Nucleus accumbens (tissue), 56 donors: Measurements from ENCODE around the gene PPP1R13B.
"Not testable (repeated sequence)": the region's sequence is repeated elsewhere in the genome, so short reads cannot be mapped to it uniquely, and the experiment has no call there.

ENCODE experiments used
- DNase-seq, 56 donors: peaks; one replicate each; lab custom pipeline; 2025; lab: John Stamatoyannopoulos, UW

The PPP1R13B gene

DNA sequence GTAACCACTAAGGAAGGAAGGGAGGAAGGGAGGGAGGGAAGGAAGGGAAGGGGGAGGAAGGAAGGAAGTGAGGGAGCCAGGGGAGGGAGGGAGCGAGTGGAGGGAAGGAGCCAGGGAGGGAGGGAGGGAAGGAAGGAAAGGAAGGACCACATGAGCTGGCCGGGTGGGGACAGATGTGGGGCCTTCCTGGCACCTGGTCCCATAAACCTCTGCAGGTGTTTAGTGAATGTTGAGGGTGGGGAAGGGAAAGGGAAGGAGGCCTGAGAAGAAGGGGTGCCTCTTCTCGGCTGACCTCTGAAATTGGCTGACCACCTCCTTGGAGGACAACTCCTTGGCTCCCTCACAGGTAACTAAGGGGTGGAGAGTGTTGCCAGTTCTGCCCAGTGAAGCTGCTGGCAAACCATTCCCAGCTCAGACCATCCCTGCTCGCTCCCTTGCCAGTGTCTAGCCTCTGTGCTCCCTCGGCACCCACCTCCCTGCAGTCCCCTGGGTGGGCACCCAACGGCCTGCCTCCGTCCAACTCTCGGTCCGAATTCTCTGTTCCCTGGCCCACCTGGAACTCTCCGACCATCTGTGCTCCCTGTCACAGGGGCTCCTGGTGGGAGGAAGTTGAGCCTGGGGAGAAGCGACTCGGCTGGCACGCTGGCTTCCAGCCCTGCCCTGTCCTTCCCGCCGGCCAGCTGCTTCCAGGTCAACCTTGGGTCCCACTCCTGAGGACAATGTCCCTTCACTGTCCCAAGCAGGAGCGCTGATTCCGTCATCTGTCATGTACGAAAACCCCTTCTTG is 12.2 kb upstream of the PPP1R13B start:
- DNase-seq, result no peak

DNA sequence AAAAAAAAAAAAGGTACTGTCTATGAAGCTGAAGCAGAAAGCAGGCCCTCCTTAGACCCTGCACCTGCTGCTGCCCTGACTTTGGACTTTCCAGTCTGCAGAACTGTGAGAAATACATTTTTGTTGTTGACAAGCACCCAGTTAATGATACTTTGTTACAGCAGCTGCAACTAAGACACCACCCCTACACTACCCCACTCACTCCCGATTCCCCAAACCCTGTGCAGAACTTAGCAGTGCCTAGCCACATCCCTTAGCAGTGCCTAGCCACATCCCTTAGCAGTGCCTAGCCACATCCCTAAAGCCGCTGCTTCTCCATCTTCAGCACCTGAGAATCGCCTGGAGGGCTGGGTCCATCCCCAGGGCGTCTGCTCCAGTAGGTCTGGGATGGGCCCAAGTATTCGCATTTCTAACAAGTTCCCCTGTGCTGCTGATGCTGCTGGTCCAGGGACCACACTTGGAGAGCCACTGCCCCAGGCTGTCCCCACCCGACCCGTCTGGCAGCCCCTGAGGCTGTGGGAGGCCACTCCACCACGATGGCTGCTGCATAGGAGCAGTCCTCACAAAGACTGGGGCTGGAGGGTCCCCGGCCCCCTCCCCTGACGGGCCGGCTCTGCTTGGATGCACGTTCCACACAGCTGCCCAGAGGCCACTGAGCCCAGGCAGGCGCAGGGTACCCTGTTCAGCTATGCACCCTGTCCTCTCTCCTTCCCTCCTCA is 10.8 kb upstream of the PPP1R13B start:
- no peak for DNase-seq

DNA sequence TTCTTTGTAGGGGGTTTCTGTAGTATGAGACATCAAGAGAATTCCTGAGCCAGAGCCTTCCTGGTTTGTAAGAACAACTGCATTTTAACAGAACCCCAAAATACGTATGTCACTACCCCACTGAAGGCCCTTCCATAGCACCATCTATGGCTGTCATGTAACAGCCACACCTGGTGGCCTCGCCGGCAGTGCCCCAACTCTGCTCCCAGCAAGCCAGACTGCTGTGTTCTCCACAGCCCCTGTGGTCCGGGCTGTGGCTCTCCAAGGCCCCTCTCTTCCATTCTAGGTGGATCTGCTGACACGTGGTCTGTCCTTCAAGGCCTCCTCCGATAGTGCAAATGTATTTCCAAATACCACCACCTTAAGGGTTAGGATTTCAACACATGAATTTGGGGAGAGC is 9.9 kb upstream of the PPP1R13B start:
- DNase-seq, result no peak

DNA sequence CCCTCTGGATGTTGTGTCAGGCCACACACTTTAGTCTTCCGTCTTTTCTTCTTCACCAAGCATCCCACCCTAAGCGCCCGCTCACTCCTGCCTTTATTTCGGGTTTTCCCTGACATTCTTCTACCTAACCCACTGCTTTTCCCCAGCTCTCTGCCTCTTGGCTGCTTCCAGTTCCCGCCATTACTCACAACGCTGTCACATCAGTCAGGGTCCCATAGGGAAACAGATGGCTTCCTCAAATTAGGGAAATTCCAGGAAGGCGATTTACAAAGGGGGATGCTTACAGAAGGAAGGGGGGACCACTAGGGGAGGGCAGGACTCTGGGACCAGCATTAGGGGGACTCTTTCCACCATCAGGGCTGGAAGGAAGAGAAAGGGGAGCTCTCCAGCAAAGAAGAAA is 9.2 kb upstream of the PPP1R13B start:
- DNase-seq, result no peak

DNA sequence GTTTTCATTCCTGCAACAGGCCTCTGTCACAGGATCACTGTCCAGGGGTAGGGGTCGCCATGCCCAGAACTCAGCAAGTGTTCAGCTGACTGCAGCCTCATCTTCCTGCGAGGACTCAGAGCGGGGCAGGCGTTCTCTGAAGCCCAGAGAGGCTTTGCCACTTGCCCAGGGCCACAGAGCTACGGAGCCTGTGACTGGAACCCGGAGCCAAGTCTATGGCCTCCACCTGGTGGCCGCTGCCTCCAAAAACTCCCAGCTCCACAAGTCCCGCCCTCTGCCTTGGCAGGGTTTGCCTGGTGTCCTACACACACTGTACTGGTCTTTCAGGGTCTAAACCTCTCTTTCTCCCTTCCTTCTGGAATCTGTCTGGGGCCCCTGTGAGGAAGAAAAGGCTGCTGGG is 8.7 kb upstream of the PPP1R13B start:
- no peak for DNase-seq

DNA sequence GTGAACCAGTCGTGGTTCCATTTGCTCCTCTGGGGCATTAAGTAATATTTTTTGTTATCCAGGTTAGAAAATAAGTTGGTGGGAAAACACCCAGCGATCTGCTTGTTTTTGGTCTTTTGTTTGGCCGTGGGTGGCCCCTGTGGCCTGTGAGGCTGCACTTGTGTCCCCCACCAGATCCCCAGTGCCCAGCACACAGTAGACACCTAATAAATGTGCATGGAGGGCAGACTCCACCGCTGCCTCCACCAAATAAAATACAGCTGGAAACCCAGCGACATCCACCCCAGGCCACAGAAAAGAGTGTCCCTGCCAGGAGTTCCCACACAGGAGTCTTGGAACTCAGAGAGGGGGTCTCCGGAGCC is 8.3 kb upstream of the PPP1R13B start:
- no peak for DNase-seq

DNA sequence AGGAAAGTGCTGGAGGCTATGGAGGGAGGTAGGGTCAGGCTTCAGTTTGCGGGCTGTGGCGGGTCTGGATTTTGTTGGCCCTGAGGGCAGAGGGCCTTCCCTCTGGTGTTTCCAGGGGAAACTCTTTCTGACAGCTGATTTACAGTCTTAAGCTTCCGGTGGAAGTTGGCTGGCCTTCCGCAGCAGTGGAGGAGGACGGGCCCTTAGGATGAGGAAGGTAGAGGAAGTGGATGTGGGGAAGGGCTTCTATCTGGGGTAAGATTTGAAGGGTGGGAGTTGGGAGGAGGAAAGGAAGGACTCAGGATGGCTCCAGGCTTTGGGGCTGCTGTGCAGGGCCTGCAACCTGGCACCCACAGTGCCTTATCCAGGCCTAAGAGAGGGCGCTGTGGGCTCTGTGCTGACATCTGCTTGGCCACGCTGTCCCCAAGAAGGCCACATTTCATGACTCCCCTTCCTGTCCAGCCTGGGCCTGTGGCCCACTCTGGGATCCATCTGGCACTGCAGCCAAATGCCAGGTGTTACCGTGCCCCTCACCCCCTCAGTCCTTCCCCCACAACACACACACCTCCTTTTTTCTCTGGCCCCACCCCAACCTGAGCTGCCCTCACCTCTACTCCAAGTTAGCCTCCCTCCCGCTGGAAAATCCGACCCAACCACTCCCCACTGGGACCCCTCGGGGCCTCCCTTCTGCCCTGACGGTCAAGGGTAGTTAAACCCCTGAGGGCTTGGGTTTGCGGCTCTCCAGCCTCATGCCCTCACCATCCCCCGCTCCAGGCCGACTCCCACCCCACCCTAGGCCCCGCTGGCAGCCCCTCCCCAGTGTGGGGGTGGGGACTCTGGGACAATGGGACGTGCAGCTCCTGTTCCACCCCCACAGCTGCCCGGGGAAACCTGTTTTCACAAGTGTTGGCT is 7.7 kb upstream of the PPP1R13B start:
- DNase-seq, result no peak

DNA sequence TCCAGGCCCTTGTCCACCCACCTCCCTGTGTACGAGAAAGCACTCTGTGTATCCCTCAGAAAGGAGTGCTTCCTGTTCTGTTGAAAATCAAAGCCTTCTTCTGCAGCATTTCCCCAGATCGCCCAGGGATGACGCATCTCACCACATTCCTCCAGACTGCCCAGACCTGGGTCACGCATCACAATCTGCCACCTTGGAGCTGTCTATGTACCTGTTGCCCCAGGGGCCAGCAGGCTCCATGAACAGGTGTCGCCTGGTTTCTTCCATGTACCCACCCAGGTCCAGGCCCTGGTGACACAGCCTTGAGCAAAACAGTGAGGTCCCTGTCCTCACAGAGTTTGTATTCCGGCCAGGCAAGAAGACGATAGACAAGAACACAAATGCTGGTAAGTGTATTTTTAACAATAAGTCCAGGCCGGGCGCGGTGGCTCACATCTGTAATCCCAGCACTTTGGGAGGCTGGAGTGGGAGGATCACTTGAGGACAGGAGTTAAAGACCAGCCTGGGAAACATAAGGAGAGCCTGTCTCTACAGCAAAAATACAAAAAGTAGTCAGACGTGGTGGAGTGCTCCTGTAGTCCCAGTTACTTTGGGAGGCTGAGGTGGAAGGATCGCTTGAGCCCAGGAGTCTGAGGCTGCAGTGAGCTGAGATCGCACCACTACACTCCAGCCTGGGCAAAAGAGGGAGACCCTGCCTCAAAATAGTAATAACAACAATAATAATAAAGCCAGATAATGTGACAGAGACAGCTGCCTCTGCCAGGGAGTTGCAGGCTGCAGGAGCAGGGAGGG is 6.8 kb upstream of the PPP1R13B start:
- no peak for DNase-seq

DNA sequence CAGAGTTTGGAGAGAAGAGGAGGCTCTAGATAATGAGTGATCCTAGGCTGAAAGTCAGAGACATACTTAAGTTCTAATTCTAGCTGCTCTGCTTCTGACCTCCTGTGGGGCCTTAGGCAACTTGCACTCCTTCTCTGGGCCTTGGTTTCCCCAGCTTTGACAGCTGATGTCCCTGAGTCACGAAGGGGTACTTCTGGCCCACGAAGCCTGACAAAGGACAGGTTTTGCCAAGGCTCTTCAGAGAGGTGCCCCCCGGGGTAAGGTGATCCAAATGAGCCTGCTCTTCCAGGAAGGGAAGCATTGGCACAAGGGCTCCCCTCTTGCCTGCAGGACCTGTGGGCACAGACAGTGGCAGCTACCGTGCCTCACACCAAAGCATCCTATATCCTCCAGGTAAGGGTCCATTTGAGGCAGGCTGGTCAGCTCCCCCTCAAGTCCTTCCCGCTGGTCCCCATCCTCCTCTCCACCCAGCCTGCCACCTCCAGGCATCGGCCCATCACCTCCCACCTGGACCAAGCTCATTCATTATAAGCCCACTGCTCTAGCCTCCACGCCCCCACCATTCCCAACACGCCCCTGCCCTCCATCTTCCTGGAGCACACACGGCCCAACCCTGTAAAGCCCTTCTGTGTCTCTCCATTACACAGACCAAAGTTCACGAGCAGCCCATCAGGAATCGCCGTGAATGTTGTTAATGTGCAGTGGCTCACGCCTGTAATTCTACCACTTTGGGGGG is 1.9 kb upstream of the PPP1R13B start:
- no peak for DNase-seq

DNA sequence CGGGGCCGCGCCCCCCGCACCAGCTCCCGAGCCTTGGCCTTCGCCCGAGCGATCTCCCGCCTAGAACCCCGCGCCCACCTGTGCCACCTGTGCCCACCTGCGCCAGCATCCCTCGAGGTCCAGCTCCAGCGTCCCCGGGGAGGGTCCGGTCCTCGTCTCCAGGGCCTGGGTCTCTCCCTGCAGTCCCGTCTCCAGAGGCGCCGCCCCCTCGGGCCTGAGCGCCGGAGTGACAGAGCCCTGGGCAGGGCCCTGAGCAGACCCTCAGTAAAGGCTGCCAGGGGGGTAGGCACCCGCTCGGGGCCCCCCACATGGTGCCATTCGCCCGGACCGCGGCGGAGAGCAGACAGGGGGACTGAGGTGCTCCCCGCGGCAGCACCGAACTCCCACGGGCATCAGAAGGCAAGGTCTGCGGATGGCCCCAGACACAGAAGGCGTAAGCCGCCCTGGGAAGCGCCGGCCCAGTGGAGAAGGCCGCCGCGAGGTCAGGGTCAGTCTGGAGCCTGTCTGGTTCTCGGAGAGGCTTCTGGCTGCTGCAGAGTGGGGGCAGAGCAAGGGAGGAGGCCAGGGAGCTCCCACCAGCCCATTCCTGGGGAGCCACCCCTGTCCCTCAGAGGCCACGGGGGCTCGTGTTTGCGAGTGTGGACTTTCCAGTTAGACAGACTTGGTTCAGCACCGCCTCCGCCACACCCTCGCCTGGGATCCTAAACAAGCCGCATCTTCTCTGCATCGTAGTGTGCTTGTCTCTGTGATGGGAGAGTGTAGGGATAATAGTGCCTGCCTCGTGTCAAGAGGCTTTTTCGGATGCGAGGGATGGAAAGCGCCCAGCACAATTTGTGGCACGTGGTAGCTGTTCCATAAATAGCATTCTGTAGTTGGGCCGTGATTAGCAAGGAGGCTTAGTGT is 1.1 kb upstream of the PPP1R13B start:
- DNase-seq, result peak in 11 of 56 donors; percentile 15 to 53 (median 30)

DNA sequence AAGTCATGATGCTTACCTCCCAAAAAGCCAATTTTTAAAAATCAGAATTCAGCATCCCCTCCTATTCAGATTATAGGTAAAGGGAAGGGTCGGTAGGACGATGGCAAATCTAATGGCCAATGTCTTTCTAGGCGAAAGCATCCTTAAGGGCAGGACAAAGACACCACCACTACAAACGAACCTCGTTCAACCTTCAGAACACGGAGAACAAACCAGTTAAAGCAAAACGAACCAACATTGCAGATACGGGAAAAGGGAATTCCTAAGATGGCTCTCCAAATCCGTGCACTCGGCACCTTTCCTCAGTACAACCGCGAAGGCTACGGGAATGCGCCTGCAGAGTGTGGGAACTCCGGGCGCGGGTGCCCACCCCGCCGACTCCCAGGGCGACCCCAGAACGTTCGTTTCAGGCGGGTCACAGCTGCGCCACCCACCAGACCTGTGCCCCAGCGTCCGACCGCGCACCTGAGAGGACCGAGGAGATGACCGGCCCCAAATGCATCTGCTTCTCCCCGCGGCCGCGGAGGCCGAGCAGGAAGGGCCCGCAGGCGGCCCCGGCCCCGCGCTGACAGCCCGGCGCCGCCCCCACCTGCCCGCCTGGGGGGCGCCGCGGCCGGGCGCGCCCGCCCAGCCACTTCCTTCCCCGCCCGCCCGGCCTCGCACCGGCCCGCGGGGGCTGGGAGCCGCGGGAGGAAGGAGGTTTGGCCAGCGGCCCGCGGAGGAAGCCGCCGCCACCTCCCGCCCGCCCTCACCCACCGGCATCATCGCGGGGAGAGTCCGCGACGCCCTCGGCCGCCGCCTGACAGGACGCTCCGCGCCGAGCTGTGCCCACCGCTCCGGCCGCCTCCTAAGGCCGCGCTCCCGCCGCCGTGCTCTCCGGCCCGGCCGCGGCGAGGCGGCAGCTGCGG is 578 bp downstream of the PPP1R13B start:
- peak in 7 of 56 donors; percentile 16 to 58 (median 29) for DNase-seq

DNA sequence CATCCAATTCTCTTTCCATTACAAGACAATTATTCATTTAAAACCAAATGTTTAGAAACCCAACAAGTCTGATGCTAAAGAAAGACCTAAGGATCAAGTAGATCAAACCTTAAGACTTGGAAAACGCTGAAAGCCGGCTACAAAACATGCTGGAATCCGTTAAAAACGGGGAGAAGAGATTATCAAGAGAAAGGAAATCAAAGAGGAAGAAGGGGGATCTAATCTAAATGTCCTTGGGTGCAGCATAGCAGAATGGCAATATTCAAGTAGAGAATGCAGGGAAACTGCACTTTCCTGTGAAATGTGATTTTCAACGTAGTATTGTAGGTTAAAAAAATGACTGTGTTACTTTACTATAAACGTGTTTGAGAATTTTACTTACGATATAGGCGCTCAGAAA is 1.3 kb downstream of the PPP1R13B start:
- DNase-seq, result no peak

DNA sequence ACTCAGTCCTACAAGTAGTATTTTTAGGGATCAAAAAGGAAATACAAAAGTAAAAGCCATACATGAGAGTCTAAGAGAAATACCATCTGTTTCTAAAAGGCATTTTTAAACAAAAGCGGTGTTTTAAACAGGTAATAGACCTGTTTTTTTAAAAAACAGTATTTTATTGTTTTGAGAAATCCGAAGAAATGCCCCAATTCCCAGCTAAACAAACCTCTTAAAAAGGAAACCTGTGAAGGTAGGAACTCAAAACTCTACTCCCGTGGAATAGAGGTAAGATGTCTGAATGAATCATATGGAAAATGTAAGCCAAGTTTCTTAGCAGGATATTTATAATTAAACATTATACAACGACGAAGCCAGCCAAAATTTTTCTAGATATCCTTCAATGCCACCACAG is 2.0 kb downstream of the PPP1R13B start:
- no peak for DNase-seq

DNA sequence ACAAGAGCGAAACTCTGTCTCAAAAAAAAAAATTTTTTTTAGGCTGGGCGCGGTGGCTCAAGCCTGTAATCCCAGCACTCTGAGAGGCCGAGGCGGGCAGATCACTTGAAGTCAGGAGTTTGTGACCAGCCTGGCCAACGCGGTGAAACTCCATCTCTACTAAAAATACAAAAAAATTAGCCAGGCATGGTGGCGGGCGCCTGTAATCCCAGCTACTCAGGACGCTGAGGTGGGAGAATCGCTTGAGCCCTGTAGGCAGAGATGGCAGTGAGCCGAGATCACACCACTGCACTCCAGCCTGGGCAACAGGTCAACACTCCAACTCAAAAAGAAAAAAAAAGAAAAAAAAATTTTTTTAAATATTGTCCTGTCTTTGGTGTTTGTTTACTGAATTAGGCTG is 6.1 kb downstream of the PPP1R13B start:
- not testable (repeated sequence) for DNase-seq

DNA sequence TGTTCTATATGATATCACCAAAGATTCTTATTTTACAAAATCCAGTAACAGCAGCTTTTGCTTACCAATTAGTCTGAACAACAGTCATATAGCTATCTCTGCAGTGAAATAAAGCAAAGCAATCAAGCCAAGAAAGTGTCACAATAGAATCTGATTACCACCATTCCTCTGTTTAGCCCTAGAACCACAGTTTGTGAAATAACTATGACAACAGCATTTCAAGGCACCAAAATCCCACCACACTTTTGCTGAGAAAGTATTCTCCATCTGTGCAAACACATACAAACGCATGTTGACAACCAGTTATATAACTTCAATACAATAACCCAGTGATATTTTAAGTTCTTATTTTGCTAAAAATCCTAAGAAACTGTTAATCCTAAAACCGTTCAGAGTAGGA is 7.4 kb downstream of the PPP1R13B start:
- no peak for DNase-seq

DNA sequence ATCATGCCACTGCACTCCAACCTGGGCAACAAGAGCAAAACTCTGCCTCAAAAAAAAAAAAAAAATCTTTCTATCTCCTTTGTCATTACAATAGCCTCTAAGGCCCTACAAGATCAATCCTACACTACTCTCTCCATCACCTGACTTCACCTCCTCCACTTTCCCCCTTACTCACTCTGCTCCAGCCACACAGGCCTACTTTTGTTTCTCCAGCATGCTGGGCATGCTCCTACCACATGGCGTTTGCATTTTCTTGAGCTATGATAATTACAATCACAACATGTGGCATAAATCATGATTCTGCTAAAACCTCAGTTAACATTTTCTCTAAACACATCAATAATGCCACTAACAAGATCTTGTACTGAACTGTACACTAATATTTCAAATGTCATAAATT is 7.8 kb downstream of the PPP1R13B start:
- no peak for DNase-seq

DNA sequence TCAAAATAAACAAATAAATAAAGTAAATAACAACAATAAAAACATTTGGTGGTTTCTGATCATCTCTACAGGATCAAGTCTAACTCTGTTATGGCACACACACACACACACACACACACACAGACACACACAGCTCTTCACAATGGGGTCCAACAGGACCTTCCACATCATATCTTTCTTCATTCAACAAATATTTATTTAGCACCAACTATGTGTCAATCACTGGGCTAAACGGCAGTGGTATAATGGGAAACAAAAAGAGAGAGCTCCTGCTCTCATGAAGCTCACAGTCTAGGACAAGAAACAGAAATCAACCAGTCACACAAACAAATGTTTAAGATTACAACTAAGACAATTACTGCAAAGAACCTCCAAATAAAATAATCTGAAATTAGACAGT is 9.3 kb downstream of the PPP1R13B start:
- no peak for DNase-seq
